ENCODE measurements around the gene ONECUT1. TPM values are rescaled to one million over a fixed set of nuclear protein-coding genes. Genes with fewer than 3 reads are reported as not detected.

The ONECUT1 gene
- total and polyA plus RNA-seq, 10 of the 15 experiments (the other 5 are each of a cell fraction or from before 2014, with no cell fraction given): 0.28 TPM; not detected in 9

DNA sequence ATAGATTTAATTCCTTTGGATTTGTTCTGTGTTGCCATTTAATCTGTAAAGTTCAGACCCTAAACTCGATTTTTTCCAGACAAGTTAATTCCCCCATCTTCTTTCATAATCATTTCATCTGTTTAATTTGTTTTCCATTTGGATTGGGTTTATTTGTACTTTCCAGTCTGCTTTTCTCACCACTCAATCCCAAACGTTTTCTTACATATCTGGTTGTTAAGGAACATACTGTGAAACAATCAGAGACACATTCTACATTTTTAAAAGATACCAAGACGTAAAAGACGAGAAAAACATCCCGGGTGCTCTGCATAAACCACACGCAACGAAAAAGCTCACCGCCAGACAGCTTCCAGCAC lies 13.0 kb upstream of the ONECUT1 start:
- RAD21 ChIA-PET (ENCODE audit: unreplicated experiment): no interaction called here

More for the DNA sequence above, 13.0 kb upstream of the ONECUT1 start:
- Histone ChIP-seq H3K4me1 (ENCODE audit: control insufficient read depth, insufficient read depth, low read length) (no peaks in the 10 kb centered on the region), H4K20me1 (ENCODE audit: control insufficient read depth, insufficient read depth) (no peaks in the 10 kb centered on the region), H3K4me3 (no peak overlapping the region), H3K9me3 (replicated peaks; ENCODE audit: control insufficient read depth, insufficient read depth, low read length) (no peaks in the 10 kb centered on the region; the same call in 2 of the 3 replicates), H2AFZ (ENCODE audit: control insufficient read depth, low read depth, low read length) (no peak overlapping the region), H3K79me2 (ENCODE audit: control insufficient read depth, insufficient read depth, low read length) (no peaks in the 10 kb centered on the region), H3K27ac (ENCODE audit: control insufficient read depth, insufficient read depth) (no peak overlapping the region), H3K4me2 (ENCODE audit: control insufficient read depth, insufficient read depth) (no peak overlapping the region), H3K9ac (ENCODE audit: control insufficient read depth, insufficient read depth, low read length) (no peak overlapping the region), H3K27me3 (replicated peaks in 1 of 2; ENCODE audit: control insufficient read depth in 2 of 2, insufficient read depth in 2 of 2, low read length in 1 of 2) (peaks cover 26 to 47% of the 10 kb centered on the region in 2 experiments), H3K36me3 (ENCODE audit: control insufficient read depth in 2 of 2, insufficient read depth in 2 of 2, low read length in 1 of 2) (no peaks in the 10 kb centered on the region)
- no TSS peak for BruUV-seq (replicated peaks)
- ChIA-PET SMC1A (ENCODE audit: uncharacterized antibody, unreplicated experiment) (no interaction called here), POLR2A (no interaction called here), CTCF (no interaction called here)
- 7% methylated on average over 8 of the region's 8 CpGs for WGBS (ENCODE audit: insufficient coverage, insufficient replicate concordance, low lambda C conversion rate, missing lambda C conversion rate)
- DNase-seq (ENCODE audit: low read depth, low spot score) (no peak), FAIRE-seq (no peak), ATAC-seq (no peak)
- intact Hi-C loops (cut with micrococcal nuclease; ENCODE audit: unreplicated experiment): no loop called here
- in situ Hi-C loops (cut with MboI): no loop called here
- TF ChIP-seq EZH2 (IDR thresholded peaks at IDR 0.05; ENCODE audit: borderline replicate concordance, control insufficient read depth, low read depth, low read length): no peak
- no peak for TF ChIP-seq SMAD5 (IDR thresholded peaks at IDR 0.05; ENCODE audit: low read depth)
- TF ChIP-seq, protein P1, sequence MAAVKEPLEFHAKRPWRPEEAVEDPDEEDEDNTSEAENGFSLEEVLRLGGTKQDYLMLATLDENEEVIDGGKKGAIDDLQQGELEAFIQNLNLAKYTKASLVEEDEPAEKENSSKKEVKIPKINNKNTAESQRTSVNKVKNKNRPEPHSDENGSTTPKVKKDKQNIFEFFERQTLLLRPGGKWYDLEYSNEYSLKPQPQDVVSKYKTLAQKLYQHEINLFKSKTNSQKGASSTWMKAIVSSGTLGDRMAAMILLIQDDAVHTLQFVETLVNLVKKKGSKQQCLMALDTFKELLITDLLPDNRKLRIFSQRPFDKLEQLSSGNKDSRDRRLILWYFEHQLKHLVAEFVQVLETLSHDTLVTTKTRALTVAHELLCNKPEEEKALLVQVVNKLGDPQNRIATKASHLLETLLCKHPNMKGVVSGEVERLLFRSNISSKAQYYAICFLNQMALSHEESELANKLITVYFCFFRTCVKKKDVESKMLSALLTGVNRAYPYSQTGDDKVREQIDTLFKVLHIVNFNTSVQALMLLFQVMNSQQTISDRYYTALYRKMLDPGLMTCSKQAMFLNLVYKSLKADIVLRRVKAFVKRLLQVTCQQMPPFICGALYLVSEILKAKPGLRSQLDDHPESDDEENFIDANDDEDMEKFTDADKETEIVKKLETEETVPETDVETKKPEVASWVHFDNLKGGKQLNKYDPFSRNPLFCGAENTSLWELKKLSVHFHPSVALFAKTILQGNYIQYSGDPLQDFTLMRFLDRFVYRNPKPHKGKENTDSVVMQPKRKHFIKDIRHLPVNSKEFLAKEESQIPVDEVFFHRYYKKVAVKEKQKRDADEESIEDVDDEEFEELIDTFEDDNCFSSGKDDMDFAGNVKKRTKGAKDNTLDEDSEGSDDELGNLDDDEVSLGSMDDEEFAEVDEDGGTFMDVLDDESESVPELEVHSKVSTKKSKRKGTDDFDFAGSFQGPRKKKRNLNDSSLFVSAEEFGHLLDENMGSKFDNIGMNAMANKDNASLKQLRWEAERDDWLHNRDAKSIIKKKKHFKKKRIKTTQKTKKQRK (IDR thresholded peaks at IDR 0.05; ENCODE audit: low read depth, low read length): no peak
- TF ChIP-seq POLR2A (IDR thresholded peaks at IDR 0.05; ENCODE audit: low read depth, low read length): no peak
- TF ChIP-seq ZBED1 (IDR thresholded peaks at IDR 0.05; ENCODE audit: borderline replicate concordance): no peak
- no peak for TF ChIP-seq RBBP5 (conservative IDR thresholded peaks at IDR 0.05)
- TF ChIP-seq POLR2AphosphoS5 (IDR thresholded peaks at IDR 0.05; ENCODE audit: low read length): no peak
- TF ChIP-seq NR2F1 (conservative IDR thresholded peaks at IDR 0.05): no peak
- no peak for TF ChIP-seq RB1 (IDR thresholded peaks at IDR 0.05; ENCODE audit: borderline replicate concordance)
- no peak for TF ChIP-seq CBFB (IDR thresholded peaks at IDR 0.05; ENCODE audit: low read depth)
- TF ChIP-seq PML (IDR thresholded peaks at IDR 0.05; ENCODE audit: low read length): no peak
- no peak for TF ChIP-seq HCFC1 (IDR thresholded peaks at IDR 0.05; ENCODE audit: low read length)
